ACHN (cell line): ENCODE measurements around the gene WDR62.
"Not testable (repeated sequence)": the region's sequence is repeated elsewhere in the genome, so short reads cannot be mapped to it uniquely, and the experiment has no call there.

Experiments
- DNase-seq: peaks from one replicate; pipeline ENCODE4 v3.0.0-alpha.2; 2015
- in situ Hi-C: cut with HindIII; loops from 2 replicates; pipeline ENCODE4 v1.10.0; 2017; ENCODE audit warnings: low sequenced_read_pairs, low pct_ligation_motif_present, low pct_unique_long_range_greater_than_20kb

WDR62 gene

DNA sequence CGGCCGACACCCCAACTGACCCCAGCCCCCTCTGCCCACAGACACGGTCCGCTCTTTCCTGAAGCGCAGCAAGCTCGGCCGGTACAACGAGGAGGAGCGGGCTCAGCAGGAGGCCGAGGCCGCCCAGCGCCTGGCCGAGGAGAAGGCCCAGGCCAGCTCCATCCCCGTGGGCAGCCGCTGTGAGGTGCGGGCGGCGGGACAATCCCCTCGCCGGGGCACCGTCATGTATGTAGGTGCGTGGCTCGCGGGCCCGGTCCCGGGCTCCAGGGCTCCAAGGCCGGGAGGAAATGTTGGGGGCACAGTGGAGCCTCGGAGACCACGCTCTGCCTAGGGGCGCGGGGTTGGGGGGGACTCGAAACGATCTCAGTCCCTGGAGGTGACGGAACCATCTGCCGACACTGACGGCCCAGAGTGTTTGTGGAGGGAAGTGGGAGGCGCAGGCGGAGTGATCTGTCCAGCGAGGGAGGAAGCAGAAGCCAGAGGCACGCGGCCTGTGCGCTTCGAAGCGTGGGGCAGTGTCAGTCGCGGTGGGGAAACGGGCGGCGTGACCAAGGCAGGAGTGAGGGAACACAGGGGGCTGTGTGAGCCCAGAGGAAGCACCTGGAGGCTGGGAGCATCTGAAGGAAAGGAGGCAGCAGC lies 66.9 kb downstream of the WDR62 start:
- in situ Hi-C loops = no loop called here

GRCh38 chr19:36125557-36125956 lies 70.9 kb downstream of the WDR62 start:
- in situ Hi-C loops = no loop called here
- no peak for DNase-seq

More for the DNA sequence above, 66.9 kb downstream of the WDR62 start:
- no peak for DNase-seq

DNA sequence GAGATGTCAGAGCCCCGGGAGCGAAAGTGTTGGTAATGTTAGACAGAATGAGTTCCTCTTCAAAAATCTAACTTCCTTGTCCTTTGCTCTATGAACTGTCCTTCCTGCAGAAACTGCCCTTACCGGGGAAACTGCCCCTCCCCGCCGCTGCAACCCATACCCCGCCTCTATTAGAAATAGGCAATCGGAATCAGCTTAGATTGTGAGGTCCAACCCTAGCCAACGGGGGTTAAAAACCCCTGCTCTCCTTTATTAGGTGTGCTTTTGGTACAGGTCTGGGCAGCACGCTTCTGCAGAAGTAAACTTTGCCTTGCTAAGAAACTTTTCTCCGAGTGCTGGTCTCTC lies 73.7 kb downstream of the WDR62 start:
- in situ Hi-C loops = no loop called here
- DNase-seq = no peak

DNA sequence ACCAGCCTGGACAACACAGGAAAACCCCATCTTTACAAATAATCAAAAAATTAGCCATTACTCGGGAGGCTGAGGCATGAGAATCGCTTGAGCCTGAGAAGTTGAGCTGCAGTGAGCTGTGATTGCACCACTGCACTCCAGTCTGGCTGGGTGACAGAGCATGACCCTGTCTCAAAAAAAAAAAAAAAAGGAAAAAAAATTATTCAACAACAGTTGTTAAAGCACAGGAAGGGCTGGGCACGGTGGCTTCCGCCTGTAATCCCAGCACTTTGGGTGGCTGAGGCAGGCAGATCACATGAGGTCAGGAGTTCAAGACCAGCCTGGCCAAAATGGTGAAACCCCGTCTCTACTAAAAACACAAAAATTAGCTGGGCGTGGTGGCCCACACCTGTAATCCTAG lies 76.5 kb downstream of the WDR62 start:
- DNase-seq, in situ Hi-C loops: not testable (repeated sequence)

DNA sequence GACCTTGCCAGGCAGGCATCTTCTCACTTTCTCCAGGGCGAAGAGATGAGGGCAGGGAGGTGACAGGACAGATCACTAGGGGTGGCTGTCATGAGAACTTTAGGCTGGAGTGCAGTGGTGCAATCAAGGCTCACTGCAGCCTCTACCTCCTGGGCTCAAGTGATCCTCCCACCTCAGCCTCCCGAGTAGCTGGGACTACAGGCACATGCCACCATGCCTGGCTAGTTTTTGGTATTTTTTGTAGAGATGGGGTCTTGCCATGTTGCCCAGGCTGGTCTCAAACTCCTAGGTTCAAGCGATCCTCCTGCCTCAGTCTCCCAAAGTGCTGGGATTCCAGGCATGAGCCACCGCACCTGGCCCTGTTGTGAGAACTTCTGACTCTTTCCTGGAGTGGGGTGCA lies 80.2 kb downstream of the WDR62 start:
- in situ Hi-C loops, DNase-seq: not testable (repeated sequence)

DNA sequence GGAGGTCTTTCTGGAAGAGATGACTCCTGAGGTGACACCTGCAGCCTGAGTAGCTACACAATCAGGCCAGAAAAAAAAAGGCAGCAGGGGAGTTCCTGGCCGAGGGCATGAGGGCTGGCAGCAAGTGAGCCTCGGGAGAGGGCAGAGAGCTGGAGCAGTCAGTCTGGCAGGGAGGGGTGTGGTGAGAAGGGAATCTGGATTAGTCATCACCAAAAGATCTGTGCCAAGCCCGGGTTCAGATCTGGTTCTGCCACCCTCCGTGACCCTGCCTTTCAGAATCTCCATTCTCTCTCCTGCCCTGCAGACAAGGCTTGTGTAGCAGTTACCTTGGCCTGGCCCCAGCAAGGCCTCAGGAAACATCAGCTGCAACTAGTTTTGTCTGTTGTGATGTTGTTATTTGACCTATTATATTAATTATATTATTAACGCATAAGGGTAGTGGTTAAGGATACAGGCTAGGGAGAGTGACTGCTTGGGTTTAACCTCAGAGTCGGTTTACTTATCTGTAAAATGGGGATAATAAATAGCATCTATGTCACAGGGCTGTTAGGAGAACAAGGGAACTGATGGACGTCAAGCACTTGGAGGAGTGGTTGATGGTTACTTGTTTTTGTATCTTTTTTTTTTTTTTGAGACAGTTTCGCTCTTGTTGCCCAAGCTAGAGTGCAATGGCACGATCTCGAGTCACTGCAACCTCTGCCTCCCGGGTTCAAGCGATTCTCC lies 82.4 kb downstream of the WDR62 start:
- in situ Hi-C loops = no loop called here
- DNase-seq = peak; percentile 81

GRCh38 chr19:36139120-36139472 lies 84.4 kb downstream of the WDR62 start:
- in situ Hi-C loops = no loop called here

DNA sequence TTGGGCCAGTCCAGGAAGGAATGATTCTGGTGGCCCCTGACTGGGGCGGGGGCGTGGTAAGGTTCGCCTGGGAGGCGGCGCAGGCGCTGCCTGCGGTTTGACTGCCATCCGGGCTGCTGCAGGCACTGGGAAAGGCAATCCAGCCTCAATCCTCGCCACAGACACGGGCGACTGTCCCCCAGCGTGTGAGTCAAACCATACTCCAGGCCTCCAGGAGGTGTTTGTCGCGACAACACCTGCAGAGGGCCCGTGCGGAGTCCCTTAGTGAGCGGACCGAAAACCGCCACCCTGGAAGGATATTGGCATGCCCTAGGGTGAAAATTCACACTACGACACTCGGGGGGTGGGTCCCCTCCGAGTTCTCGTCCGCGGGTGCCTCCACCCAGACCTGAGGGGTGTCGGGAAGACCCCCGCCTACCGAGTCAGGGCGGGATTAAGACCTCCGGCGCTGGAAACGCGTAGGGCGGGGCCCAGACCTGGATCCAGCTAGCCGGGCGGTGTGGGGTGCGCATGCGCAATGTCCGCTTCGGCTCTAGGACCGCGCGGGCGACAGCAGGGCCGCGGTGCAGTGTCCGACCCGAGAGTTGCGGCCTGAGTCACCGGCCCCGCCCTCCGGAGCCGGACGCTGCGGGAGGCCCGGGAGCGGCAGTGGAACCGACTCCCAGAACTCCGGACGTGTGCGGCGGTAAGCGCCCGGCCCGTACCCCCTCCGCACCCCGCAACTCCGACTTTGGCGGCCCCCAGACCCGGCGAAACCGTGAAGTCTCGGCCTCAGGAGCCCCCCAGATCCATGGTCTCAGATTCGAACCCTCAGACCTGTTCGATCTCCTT lies 85.0 kb downstream of the WDR62 start, which contains the start of gene CAPNS1:
Gene CAPNS1 (plus strand): TSS at position 594 of the 831 bp plus-strand sequence. CDS start 946 bp downstream, outside the sequence.
- in situ Hi-C loops = no loop called here
- peak; percentile 94 for DNase-seq

More at GRCh38 chr19:36139120-36139472, 84.4 kb downstream of the WDR62 start:
- no peak for DNase-seq

GRCh38 chr19:36140304-36141038 lies 85.8 kb downstream of the WDR62 start:
- peak; percentile 67 for DNase-seq
- in situ Hi-C loops = no loop called here

- in situ Hi-C loops = no loop called here
- DNase-seq = peak; percentile 79
Measured at GRCh38 chr19:36141039-36141927, 86.6 kb downstream of the WDR62 start.

DNA sequence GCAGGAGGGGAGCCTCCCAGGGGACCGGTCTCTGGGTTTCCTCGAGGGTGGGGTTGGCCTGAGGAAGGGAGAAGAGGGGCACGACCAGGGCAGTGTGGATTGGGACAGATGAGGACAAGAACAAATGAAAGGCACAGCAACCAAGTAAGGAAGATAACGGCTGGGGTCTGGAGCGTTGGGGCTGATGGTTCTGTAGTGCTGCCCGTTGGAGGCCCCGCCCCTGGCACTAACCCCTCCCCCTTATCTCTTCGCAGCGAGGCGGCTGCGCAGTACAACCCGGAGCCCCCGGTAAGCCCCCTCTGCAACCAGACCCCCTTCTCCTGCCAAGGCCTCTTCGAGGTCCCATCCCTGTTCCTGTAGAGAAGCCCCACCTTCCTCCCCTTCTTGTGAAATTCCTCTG lies 87.3 kb downstream of the WDR62 start:
- no peak for DNase-seq
- in situ Hi-C loops = no loop called here

- in situ Hi-C loops = no loop called here
- no peak for DNase-seq
Measured at GRCh38 chr19:36142496-36142895, 87.8 kb downstream of the WDR62 start.

DNA sequence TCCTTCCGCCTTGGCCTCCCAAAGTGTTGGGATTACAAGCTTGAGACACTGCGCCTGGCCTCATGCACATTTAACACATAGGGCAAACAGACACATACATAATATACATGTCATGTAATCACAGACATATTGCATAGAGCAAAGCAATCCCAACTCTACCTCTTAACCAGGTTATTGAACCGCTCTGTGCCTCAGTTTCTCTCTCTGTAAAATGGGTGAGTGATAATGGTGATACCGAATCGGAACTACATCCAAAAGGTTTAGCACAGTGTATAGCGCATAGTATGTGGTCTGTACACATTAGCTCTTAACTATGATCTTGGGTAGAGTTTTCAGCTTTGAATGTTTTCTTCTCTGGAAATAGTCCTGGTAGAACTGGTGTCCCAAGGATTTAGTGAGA lies 89.9 kb downstream of the WDR62 start:
- in situ Hi-C loops = no loop called here

DNA sequence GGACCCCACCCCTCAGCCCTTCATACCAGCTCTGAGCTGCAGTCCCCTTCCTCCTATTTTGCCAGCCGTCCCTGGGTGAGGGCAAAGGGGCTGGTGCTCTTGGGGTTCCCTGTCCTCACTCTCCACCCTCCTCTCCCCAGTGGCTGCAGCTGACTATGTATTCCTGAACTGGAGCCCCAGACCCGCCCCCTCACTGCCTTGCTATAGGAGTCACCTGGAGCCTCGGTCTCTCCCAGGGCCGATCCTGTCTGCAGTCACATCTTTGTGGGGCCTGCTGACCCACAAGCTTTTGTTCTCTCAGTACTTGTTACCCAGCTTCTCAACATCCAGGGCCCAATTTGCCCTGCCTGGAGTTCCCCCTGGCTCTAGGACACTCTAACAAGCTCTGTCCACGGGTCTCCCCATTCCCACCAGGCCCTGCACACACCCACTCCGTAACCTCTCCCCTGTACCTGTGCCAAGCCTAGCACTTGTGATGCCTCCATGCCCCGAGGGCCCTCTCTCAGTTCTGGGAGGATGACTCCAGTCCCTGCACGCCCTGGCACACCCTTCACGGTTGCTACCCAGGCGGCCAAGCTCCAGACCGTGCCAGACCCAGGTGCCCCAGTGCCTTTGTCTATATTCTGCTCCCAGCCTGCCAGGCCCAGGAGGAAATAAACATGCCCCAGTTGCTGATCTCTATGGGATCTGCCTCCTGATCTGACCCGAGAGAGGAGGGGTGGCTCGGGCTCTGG lies 95.1 kb downstream of the WDR62 start:
- in situ Hi-C loops = no loop called here
- DNase-seq = no peak

More for the DNA sequence above, 89.9 kb downstream of the WDR62 start:
- no peak for DNase-seq

DNA sequence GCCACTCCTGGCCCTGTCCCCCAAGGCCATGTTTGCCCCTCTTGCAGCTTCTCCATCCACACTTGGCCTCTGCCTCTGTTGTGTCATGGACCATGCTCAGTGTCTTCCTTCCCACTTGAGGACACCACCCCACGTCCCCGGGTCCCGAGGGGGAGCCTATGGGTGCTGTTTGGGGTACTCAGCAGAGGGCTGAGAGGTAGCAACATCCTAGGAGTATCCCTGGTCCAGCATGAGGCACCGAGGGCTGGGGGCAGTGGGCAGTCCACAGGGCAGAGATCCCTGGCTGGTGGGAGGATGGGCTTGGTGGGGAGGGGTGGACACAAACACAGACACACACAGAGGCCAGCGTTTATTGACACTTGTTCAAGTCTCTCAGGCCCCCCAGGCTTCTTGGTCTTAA lies 95.9 kb downstream of the WDR62 start:
- in situ Hi-C loops = no loop called here
- DNase-seq = no peak

GRCh38 chr19:36151144-36152018 lies 96.7 kb downstream of the WDR62 start:
- DNase-seq = no peak
- in situ Hi-C loops = no loop called here
